Measurements from ENCODE around the gene RANBP17. TPM values are rescaled to one million over a fixed set of nuclear protein-coding genes. Genes with fewer than 3 reads are reported as not detected.
"Not testable (repeated sequence)": the region's sequence is repeated elsewhere in the genome, so short reads cannot be mapped to it uniquely, and the experiment has no call there.

Gene RANBP17
- polyA plus RNA-seq, 1 of the 3 experiments (the other 2 are of a cell fraction) = 6.0 TPM

DNA sequence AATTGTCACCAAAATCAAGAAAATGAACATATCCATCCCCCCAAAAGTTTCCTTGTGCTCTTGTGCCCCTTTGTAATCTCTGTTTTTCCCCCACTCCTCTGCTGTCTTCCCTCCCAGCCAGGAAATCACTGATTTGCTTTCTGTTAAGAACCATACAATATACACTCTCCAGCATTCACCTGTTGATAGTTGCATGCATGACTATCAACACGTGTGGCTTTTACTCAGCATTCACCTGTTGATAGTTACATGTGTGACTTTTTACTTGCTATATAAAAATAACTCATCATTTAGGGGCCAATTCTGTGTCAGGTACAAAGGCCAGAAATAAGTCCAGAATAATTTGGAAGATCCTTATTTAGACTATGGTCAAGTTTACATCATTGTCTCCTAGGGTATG, 6.0 kb downstream of the RANBP17 start:
- Histone ChIP-seq H2AFZ (ENCODE audit: low read depth) (no peak overlapping the region), H3K9me2 (no peaks in the 10 kb centered on the region), H3K4me3 (ENCODE audit: low read depth in 2 of 2, low read length in 1 of 2) (no peak overlapping the region), H3K79me2 (ENCODE audit: insufficient read depth) (peaks cover 60% of the 10 kb centered on the region), H3K4me1 (ENCODE audit: control insufficient read depth in 1 of 2, insufficient read depth in 2 of 2, low read depth in 1 of 2, low read length in 1 of 2) (peaks cover 0 to 3% of the 10 kb centered on the region in 2 experiments; a peak in 2 of 4 replicates), H4K20me1 (ENCODE audit: insufficient read depth) (no peaks in the 10 kb centered on the region), H3K27ac (ENCODE audit: low read depth in 2 of 2, low read length in 1 of 2) (no peak overlapping the region), H3K9me3 (no peaks in the 10 kb centered on the region), H3K9ac (no peak overlapping the region), H3K4me2 (no peak overlapping the region), H3K27me3 (ENCODE audit: insufficient read depth) (no peaks in the 10 kb centered on the region), H3K36me3 (replicated peaks in 1 of 2; ENCODE audit: control insufficient read depth in 1 of 2, insufficient read depth in 2 of 2, low read length in 1 of 2) (peaks cover 0 to 2% of the 10 kb centered on the region in 2 experiments), H3F3A (replicated peaks; ENCODE audit: insufficient read depth) (no peaks in the 10 kb centered on the region)
- no peak for DNase-seq
- CTCF ChIA-PET = no interaction called here
- TF ChIP-seq YY1 (IDR thresholded peaks at IDR 0.05; ENCODE audit: low read depth) = no peak
- TF ChIP-seq RXRA (IDR thresholded peaks at IDR 0.05; ENCODE audit: borderline replicate concordance, low read depth) = no peak
- TF ChIP-seq FOSL2 (IDR thresholded peaks at IDR 0.05; ENCODE audit: borderline replicate concordance, low read depth) = no peak
- POLR2A ChIA-PET = no interaction called here
- WGBS (ENCODE audit: low lambda C conversion rate) = 61% methylated on average over 1 of the region's 1 CpG

DNA sequence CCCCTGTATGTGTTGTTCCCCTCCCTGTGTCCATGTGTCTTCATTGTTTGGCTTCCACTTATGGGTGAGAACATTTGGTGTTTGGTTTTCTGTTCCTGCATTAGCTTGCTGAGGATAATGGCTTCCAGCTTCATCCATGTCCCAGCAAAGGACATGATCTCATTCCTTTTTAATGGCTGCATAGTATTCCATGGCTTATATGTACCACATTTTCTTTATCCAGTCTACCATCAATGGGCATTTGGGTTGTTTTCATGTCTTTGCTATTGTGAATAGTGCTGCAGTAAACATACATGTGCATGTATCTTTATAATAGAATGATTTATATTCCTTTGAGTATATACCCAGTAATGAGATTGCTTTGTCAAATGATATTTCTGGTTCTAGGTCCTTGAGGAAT, 8.6 kb downstream of the RANBP17 start:
- peaks cover 45% of the 10 kb centered on the region for H3K79me2 ChIP-seq (ENCODE audit: insufficient read depth)
- H3K4me1 ChIP-seq (ENCODE audit: control insufficient read depth in 1 of 2, insufficient read depth in 2 of 2, low read depth in 1 of 2, low read length in 1 of 2); H3K27me3 ChIP-seq (ENCODE audit: insufficient read depth); H3K4me3 ChIP-seq (ENCODE audit: low read depth in 2 of 2, low read length in 1 of 2); H3K4me2 ChIP-seq; H3K36me3 ChIP-seq (replicated peaks in 1 of 2; ENCODE audit: control insufficient read depth in 1 of 2, insufficient read depth in 2 of 2, low read length in 1 of 2); H3K9me2 ChIP-seq; H4K20me1 ChIP-seq (ENCODE audit: insufficient read depth); H3K9ac ChIP-seq; H3K9me3 ChIP-seq; H3F3A ChIP-seq (replicated peaks; ENCODE audit: insufficient read depth); H3K27ac ChIP-seq (ENCODE audit: low read depth in 2 of 2, low read length in 1 of 2); H2AFZ ChIP-seq (ENCODE audit: low read depth); DNase-seq; POLR2A ChIA-PET: not testable (repeated sequence)
- CTCF ChIA-PET = interaction anchor here (0.8 kb wide), 1 partner anchor 20 kb away, joined by 3 read pairs; no protein-coding TSS in a partner anchor

DNA sequence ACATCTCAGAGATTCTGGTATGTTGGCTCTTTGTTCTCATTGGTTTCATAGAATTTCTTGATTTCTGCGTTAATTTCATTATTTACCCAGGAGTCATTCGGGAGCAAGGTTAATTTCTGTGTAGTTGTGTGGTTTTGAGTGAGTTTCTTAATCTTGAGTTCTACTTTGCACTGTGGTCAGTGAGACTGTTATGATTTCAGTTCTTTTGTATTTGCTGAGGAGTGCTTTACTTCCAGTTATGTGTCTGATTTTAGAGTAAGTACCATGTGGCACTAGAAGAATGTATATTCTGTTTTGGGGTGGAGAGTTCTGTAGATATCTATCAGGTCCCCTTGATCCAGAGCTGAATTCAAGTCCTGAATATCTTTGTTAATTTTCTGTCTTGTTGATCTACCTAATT, 12.2 kb downstream of the RANBP17 start:
- WGBS (ENCODE audit: low lambda C conversion rate) = 64% methylated on average over 2 of the region's 2 CpGs
- TF ChIP-seq, protein P1, sequence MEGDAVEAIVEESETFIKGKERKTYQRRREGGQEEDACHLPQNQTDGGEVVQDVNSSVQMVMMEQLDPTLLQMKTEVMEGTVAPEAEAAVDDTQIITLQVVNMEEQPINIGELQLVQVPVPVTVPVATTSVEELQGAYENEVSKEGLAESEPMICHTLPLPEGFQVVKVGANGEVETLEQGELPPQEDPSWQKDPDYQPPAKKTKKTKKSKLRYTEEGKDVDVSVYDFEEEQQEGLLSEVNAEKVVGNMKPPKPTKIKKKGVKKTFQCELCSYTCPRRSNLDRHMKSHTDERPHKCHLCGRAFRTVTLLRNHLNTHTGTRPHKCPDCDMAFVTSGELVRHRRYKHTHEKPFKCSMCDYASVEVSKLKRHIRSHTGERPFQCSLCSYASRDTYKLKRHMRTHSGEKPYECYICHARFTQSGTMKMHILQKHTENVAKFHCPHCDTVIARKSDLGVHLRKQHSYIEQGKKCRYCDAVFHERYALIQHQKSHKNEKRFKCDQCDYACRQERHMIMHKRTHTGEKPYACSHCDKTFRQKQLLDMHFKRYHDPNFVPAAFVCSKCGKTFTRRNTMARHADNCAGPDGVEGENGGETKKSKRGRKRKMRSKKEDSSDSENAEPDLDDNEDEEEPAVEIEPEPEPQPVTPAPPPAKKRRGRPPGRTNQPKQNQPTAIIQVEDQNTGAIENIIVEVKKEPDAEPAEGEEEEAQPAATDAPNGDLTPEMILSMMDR (IDR thresholded peaks at IDR 0.05) = no peak
- TF ChIP-seq, protein P2, sequence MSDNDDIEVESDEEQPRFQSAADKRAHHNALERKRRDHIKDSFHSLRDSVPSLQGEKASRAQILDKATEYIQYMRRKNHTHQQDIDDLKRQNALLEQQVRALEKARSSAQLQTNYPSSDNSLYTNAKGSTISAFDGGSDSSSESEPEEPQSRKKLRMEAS (IDR thresholded peaks at IDR 0.05; ENCODE audit: low read depth) = no peak
- TF ChIP-seq, protein P3, sequence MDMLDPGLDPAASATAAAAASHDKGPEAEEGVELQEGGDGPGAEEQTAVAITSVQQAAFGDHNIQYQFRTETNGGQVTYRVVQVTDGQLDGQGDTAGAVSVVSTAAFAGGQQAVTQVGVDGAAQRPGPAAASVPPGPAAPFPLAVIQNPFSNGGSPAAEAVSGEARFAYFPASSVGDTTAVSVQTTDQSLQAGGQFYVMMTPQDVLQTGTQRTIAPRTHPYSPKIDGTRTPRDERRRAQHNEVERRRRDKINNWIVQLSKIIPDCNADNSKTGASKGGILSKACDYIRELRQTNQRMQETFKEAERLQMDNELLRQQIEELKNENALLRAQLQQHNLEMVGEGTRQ (IDR thresholded peaks at IDR 0.05; ENCODE audit: borderline replicate concordance, low read depth, low read length) = no peak
- TF ChIP-seq RAD21 (IDR thresholded peaks at IDR 0.05; ENCODE audit: low read length) (no peak), ELF1 (IDR thresholded peaks at IDR 0.05) (no peak), NRF1 (IDR thresholded peaks at IDR 0.05; ENCODE audit: low read depth, low read length) (no peak), EP300 (IDR thresholded peaks at IDR 0.05; ENCODE audit: borderline replicate concordance in 1 of 2, low read depth in 1 of 2, low read length in 1 of 2) (no peak), RCOR1 (IDR thresholded peaks at IDR 0.05; ENCODE audit: low read length) (no peak)
- no peaks in the 10 kb centered on the region for H3K9me2 ChIP-seq

More for the DNA sequence above, 12.2 kb downstream of the RANBP17 start:
- Histone ChIP-seq H3K4me3 (ENCODE audit: low read depth in 2 of 2, low read length in 1 of 2) (no peak overlapping the region), H4K20me1 (ENCODE audit: insufficient read depth) (no peaks in the 10 kb centered on the region), H3F3A (replicated peaks; ENCODE audit: insufficient read depth) (no peaks in the 10 kb centered on the region), H3K4me2 (no peak overlapping the region), H3K9ac (no peak overlapping the region), H3K9me3 (no peaks in the 10 kb centered on the region), H2AFZ (ENCODE audit: low read depth) (no peak overlapping the region), H3K27ac (ENCODE audit: low read depth in 2 of 2, low read length in 1 of 2) (no peak overlapping the region), H3K36me3 (replicated peaks in 1 of 2; ENCODE audit: control insufficient read depth in 1 of 2, insufficient read depth in 2 of 2, low read length in 1 of 2) (peaks cover 0 to 2% of the 10 kb centered on the region in 2 experiments), H3K79me2 (ENCODE audit: insufficient read depth) (peaks cover 45% of the 10 kb centered on the region; the same call in 1 of the 2 replicates), H3K4me1 (ENCODE audit: control insufficient read depth in 1 of 2, insufficient read depth in 2 of 2, low read depth in 1 of 2, low read length in 1 of 2) (no peaks in the 10 kb centered on the region; a peak in 1 of 4 replicates), H3K27me3 (ENCODE audit: insufficient read depth) (no peaks in the 10 kb centered on the region)
- POLR2A ChIA-PET = no interaction called here
- DNase-seq = no peak
- CTCF ChIA-PET = no interaction called here

Data from SK-N-SH (cell line).